Trophoblast cell (in vitro differentiated cells and primary cell): ENCODE results near the gene MYL11.

Experiments used
- DNase-seq, 2 donors: peaks; one replicate each; pipeline ENCODE4 v3.0.0-alpha.2; 2016
- H2AFZ ChIP-seq: 2 replicates; pipeline ENCODE4 v1.6.1; 2013; ENCODE audit warnings: low read length, moderate library complexity, mild to moderate bottlenecking; ENCODE audit not compliant: insufficient read depth, poor library complexity
- H2AK5ac ChIP-seq: 2 replicates; pipeline ENCODE4 v1.6.1; 2013; ENCODE audit warnings: mild to moderate bottlenecking, low read length
- H2BK120ac ChIP-seq: 2 replicates; pipeline ENCODE4 v1.6.1; 2013; ENCODE audit warnings: low read length, mild to moderate bottlenecking, moderate library complexity; ENCODE audit not compliant: insufficient read depth, poor library complexity
- H2BK12ac ChIP-seq: 2 replicates; pipeline ENCODE4 v1.6.1; 2013; ENCODE audit warnings: mild to moderate bottlenecking, low read length, moderate library complexity
- H2BK5ac ChIP-seq: 2 replicates; pipeline ENCODE4 v1.6.1; 2013; ENCODE audit warnings: low read length, low read depth, moderate library complexity, mild to moderate bottlenecking; ENCODE audit not compliant: poor library complexity
- H3K14ac ChIP-seq: 2 replicates; pipeline ENCODE4 v1.6.1; 2013; ENCODE audit warnings: mild to moderate bottlenecking, low read length
- H3K18ac ChIP-seq: 2 replicates; pipeline ENCODE4 v1.6.1; 2013; ENCODE audit warnings: mild to moderate bottlenecking, low read length
- H3K23ac ChIP-seq: 2 replicates; pipeline ENCODE4 v1.6.1; 2013; ENCODE audit warnings: low read length
- H3K27ac ChIP-seq: 2 replicates; pipeline ENCODE4 v1.5.1; 2013; ENCODE audit warnings: low read depth, mild to moderate bottlenecking, inconsistent platforms, low read length, moderate library complexity
- H3K27me3 ChIP-seq: 2 replicates; pipeline ENCODE4 v1.6.1; 2013; ENCODE audit warnings: inconsistent platforms, mild to moderate bottlenecking, low read length, moderate library complexity; ENCODE audit not compliant: insufficient read depth
- H3K36me3 ChIP-seq, 2 experiments: 1 replicate in 1 of 2; 2 replicates in 1 of 2; pipeline ENCODE4 v1.6.1; 2013; ENCODE audit warnings: low read length in 2 of 2, mild to moderate bottlenecking in 2 of 2, moderate library complexity in 1 of 2; ENCODE audit not compliant: insufficient read depth in 2 of 2, control insufficient read depth in 1 of 2
- H3K4ac ChIP-seq: 2 replicates; pipeline ENCODE4 v1.6.1; 2013; ENCODE audit warnings: low read depth, mild to moderate bottlenecking, low read length, moderate library complexity
- H3K4me1 ChIP-seq, 2 experiments: 1 replicate in 1 of 2; 2 replicates in 1 of 2; pipeline ENCODE4 v1.6.1; 2013; ENCODE audit warnings: low read length in 2 of 2, mild to moderate bottlenecking in 2 of 2, moderate library complexity in 1 of 2; ENCODE audit not compliant: insufficient read depth in 2 of 2, control insufficient read depth in 1 of 2
- H3K4me2 ChIP-seq: 2 replicates; pipeline ENCODE4 v1.6.1; 2013; ENCODE audit warnings: inconsistent platforms, mild to moderate bottlenecking, low read length, moderate library complexity
- H3K4me3 ChIP-seq: 2 replicates; pipeline ENCODE4 v1.5.1; 2013; ENCODE audit warnings: mild to moderate bottlenecking, low read depth, low read length, inconsistent platforms
- H3K79me1 ChIP-seq: one replicate; pipeline ENCODE4 v1.6.1; 2013; ENCODE audit warnings: low read length
- H3K79me2 ChIP-seq: 2 replicates; pipeline ENCODE4 v1.6.1; 2013; ENCODE audit warnings: low read length, mild to moderate bottlenecking; ENCODE audit not compliant: control insufficient read depth, insufficient read depth, poor library complexity
- H3K9ac ChIP-seq: 2 replicates; pipeline ENCODE4 v1.6.1; 2013; ENCODE audit warnings: mild to moderate bottlenecking, low read length
- H3K9me3 ChIP-seq: 2 replicates; pipeline ENCODE4 v1.6.1; 2013; ENCODE audit warnings: low read depth, mild to moderate bottlenecking, control low read depth, inconsistent platforms, low read length; ENCODE audit not compliant: insufficient read depth
- H4K12ac ChIP-seq: 2 replicates; pipeline ENCODE4 v1.6.1; 2013; ENCODE audit warnings: low read depth, mild to moderate bottlenecking, low read length, moderate library complexity
- H4K8ac ChIP-seq: 2 replicates; pipeline ENCODE4 v1.6.1; 2013; ENCODE audit warnings: low read depth, mild to moderate bottlenecking, low read length, moderate library complexity
- H4K91ac ChIP-seq: one replicate; pipeline ENCODE4 v1.6.1; 2013; ENCODE audit warnings: low read depth, mild to moderate bottlenecking, low read length, moderate library complexity
- WGBS: extraction: QIAGEN DNeasy Blood & Tissue Kit; methylation state at CpG from one replicate; pipeline ENCODE4 v1.1.7; 2013; ENCODE audit warnings: missing lambda C conversion rate; ENCODE audit not compliant: insufficient read length, insufficient coverage; ENCODE audit errors: extremely low coverage; 5-methylcytosine and 5-hydroxymethylcytosine counted together

MYL11 gene

DNA sequence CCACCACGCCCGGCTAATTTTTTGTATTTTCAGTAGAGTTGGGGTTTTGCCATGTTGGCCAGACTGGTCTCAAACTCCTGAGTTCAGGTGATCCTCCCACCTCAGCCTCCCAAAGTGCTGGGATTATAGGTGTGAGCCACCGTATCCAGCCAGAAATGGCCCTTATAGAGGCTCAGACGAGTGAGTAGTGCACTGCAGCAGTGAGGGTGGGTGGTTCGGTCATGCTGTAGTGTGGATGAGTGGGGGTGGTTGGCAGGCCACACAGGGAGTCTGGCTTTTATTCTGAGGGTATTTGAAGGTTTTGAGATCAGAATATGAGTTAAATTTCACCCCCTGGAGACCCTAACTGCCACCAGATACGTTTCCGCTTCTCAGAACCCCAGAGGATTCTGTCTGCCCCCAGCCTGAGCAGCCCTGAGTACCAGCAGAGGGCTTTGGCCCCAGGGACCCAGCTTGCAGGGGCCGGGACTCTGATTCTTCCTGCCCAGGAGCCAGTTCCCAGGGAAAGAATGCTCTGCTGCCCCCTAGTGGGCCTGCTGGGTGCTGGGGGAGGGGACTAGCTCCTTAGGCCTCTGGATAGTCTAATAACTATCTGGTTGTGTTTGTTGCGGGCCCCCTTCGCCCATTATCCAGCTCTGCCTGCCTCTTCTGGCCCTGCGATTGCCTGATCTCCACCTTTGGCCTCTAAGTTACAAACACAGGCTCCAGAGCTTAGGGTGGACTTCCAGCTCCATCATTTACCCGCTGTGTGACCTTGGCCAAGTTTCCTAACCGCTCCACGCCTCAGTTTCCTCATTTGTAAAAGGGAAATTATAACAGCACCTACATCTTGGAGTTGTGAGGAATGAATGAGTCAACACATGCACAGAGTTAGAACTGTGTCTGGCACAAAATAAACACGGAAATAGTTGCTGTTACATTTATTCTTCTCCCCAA is 34.8 kb downstream of the MYL11 start:
- Histone ChIP-seq H2AK5ac (no peak overlapping the region), H3K27ac (no peak overlapping the region), H3K14ac (no peak overlapping the region), H3K4ac (no peak overlapping the region), H3K79me2 (peaks cover 3% of the 10 kb centered on the region), H3K4me3 (no peak overlapping the region), H3K23ac (no peak overlapping the region), H3K18ac (no peak overlapping the region), H2BK120ac (no peak overlapping the region), H3K4me1 (peaks cover 5 to 8% of the 10 kb centered on the region in 2 experiments), H3K4me2 (no peak overlapping the region), H3K36me3 (peaks cover 7 to 15% of the 10 kb centered on the region in 2 experiments), H3K27me3 (no peaks in the 10 kb centered on the region), H3K79me1 (peaks cover 3% of the 10 kb centered on the region), H2BK12ac (no peak overlapping the region), H2BK5ac (no peak overlapping the region), H2AFZ (no peak overlapping the region), H4K8ac (no peak overlapping the region), H4K12ac (no peak overlapping the region), H3K9ac (no peak overlapping the region), H3K9me3 (no peaks in the 10 kb centered on the region), H4K91ac (no peak overlapping the region)
- no CpG with 5 or more reads among the region's 15 CpGs for whole genome bisulfite sequencing
- peak; percentile 94 to 99 for DNase-seq

DNA sequence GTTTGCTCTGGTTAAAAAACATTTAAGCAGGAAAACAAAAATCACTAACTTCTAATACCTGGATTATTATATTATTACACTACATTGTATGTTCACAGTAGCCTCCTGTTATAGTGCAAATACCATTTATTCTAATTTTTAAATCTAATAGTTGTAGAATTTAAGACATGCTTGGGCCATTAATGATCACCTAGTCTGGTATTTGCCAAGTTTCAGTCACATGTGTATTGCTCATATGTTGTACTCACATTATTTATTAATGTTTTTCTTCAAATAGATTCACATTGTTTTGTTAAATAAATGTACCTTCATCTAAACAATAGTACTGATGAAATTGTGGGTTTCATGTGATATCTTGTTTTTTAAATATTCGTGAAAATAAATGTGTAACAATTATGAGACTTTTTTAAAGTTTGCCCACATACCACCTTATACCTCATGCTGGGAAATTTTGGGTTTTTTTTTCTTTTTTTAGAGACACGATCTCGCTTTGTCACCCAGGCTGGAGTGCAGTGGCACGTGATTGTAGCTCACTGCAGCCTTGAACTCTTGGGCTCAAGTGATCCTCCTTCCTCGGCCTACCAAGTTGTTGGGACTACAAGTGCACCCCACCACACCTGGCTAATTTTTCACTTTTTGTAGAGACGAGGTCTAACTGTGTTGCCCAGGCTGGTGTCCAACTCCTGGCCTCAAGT is 38.7 kb downstream of the MYL11 start:
- H3K9me3 ChIP-seq = no peaks in the 10 kb centered on the region
- H2AFZ ChIP-seq = no peak overlapping the region
- no peak overlapping the region for H3K27ac ChIP-seq
- H3K23ac ChIP-seq = no peak overlapping the region
- H2AK5ac ChIP-seq = no peak overlapping the region
- no peak overlapping the region for H4K12ac ChIP-seq
- no peak overlapping the region for H4K91ac ChIP-seq
- no peak for DNase-seq
- no peak overlapping the region for H2BK5ac ChIP-seq
- no peak overlapping the region for H4K8ac ChIP-seq
- no peaks in the 10 kb centered on the region for H3K79me1 ChIP-seq
- peaks cover 7 to 15% of the 10 kb centered on the region in 2 experiments for H3K36me3 ChIP-seq
- H3K79me2 ChIP-seq = no peaks in the 10 kb centered on the region
- H3K18ac ChIP-seq = no peak overlapping the region
- no peak overlapping the region for H3K4ac ChIP-seq
- H3K4me2 ChIP-seq = no peak overlapping the region
- H3K4me1 ChIP-seq = peaks cover 7 to 10% of the 10 kb centered on the region in 2 experiments
- no peak overlapping the region for H2BK120ac ChIP-seq
- no peak overlapping the region for H2BK12ac ChIP-seq
- H3K9ac ChIP-seq = no peak overlapping the region
- no peak overlapping the region for H3K4me3 ChIP-seq
- H3K27me3 ChIP-seq = no peaks in the 10 kb centered on the region
- no peak overlapping the region for H3K14ac ChIP-seq
- WGBS = no CpG with 5 or more reads among the region's 6 CpGs

DNA sequence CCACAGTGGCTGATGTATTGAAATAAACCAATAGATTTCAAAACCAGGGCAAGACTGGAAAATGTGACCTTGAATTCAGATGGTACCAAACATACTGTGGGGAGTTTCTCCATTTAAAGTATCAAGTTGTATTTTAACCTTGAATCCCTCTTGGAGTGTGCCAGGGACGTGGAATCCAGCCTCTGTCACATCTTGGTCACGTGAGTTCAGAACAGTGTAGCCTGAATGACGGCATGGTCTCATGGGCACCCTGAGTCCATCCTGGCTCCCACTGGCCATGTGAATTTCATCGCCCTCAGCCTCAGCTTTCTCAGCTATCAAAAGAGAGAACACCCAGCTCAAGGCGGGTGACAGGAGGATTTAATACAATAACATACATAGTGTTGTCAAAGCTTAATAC is 39.6 kb downstream of the MYL11 start:
- H3K36me3 ChIP-seq = peaks cover 9 to 15% of the 10 kb centered on the region in 2 experiments
- no peak overlapping the region for H2BK12ac ChIP-seq
- H2BK120ac ChIP-seq = no peak overlapping the region
- H4K12ac ChIP-seq = no peak overlapping the region
- no peak overlapping the region for H3K4me2 ChIP-seq
- peaks cover 7 to 10% of the 10 kb centered on the region in 2 experiments for H3K4me1 ChIP-seq
- no peak overlapping the region for H3K4ac ChIP-seq
- no peak overlapping the region for H4K91ac ChIP-seq
- no peak overlapping the region for H4K8ac ChIP-seq
- H3K79me1 ChIP-seq = no peaks in the 10 kb centered on the region
- no CpG with 5 or more reads among the region's 5 CpGs for WGBS
- H2AK5ac ChIP-seq = no peak overlapping the region
- no peak overlapping the region for H3K4me3 ChIP-seq
- no peaks in the 10 kb centered on the region for H3K79me2 ChIP-seq
- H2AFZ ChIP-seq = no peak overlapping the region
- no peak overlapping the region for H2BK5ac ChIP-seq
- no peak overlapping the region for H3K9ac ChIP-seq
- no peaks in the 10 kb centered on the region for H3K9me3 ChIP-seq
- H3K14ac ChIP-seq = no peak overlapping the region
- no peak for DNase-seq
- no peak overlapping the region for H3K23ac ChIP-seq
- H3K18ac ChIP-seq = no peak overlapping the region
- H3K27ac ChIP-seq = no peak overlapping the region
- no peaks in the 10 kb centered on the region for H3K27me3 ChIP-seq

DNA sequence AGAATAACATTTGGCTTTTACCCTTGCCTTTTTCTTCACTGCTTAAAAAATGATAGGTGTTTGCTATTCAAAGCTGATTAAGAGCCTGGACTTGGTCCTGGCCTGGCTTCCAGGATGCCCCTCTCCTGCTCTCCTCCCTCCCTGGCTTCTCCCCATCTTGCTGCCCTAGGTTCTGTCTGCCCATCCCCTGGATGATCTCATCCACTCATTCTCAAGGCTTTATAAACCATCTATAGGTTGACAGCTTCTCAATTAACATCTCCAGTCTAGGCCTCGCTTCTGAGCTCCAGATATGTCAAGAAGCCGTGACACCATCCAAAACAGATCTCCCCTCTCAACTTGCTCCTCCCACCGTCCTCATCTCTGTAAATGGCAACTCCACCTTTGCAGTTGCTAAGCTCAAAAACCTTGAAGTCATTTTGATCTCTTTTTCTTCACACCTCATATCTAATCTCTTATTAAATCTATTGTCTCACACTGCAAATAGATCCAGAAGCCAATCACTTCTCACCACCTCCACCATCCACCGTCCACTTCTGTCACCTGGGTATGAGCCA is 41.5 kb downstream of the MYL11 start:
- H4K91ac ChIP-seq = no peak overlapping the region

More for the DNA sequence above, 41.5 kb downstream of the MYL11 start:
- Histone ChIP-seq H2AK5ac (no peak overlapping the region), H3K9me3 (no peaks in the 10 kb centered on the region), H3K79me1 (no peaks in the 10 kb centered on the region), H3K79me2 (no peaks in the 10 kb centered on the region), H3K27ac (no peak overlapping the region), H3K27me3 (no peaks in the 10 kb centered on the region), H3K4me2 (no peak overlapping the region), H3K18ac (no peak overlapping the region), H2AFZ (no peak overlapping the region), H3K4me3 (no peak overlapping the region), H2BK120ac (no peak overlapping the region), H3K23ac (no peak overlapping the region), H3K14ac (no peak overlapping the region), H3K4ac (no peak overlapping the region), H2BK12ac (no peak overlapping the region), H3K36me3 (peaks cover 8 to 15% of the 10 kb centered on the region in 2 experiments), H4K8ac (no peak overlapping the region), H4K12ac (no peak overlapping the region), H3K4me1 (peaks cover 7 to 10% of the 10 kb centered on the region in 2 experiments), H2BK5ac (no peak overlapping the region), H3K9ac (no peak overlapping the region)
- DNase-seq = no peak
- WGBS = no CpG with 5 or more reads among the region's 4 CpGs
